Peyer's patch (tissue), 4 donors: Measurements from ENCODE around the gene CCDC187. TPM values are rescaled to one million over a fixed set of nuclear protein-coding genes. Genes with fewer than 3 reads are reported as not detected.

ENCODE experiments used
- DNase-seq, 3 donors: peaks; one replicate each; pipeline ENCODE4 v3.0.0-alpha.2; 2017 to 2019
- H3K27ac ChIP-seq, 4 donors: fragments of 200-600 bp; sonication (generic); one replicate each; pipeline ENCODE4 v1.5.1; 2016 to 2019
- H3K27me3 ChIP-seq, 2 donors: fragments of 200-600 bp; sonication (generic); one replicate each; pipeline ENCODE4 v1.5.1; 2019
- H3K36me3 ChIP-seq, 3 donors: fragments of 200-600 bp; sonication (generic); one replicate each; pipeline ENCODE4 v1.5.1; 2016 to 2019
- H3K4me1 ChIP-seq, 4 donors: fragments of 200-600 bp; sonication (generic); one replicate each; pipeline ENCODE4 v1.5.1; 2016 to 2019
- H3K4me3 ChIP-seq, 4 donors: fragments of 200-600 bp; sonication (generic); 1 replicate in 3 of 4; 2 replicates in 1 of 4; pipeline ENCODE4 v1.5.1; 2016 to 2019; ENCODE audit warnings: mild to moderate bottlenecking in 1 of 4
- H3K9me3 ChIP-seq, 4 donors: fragments of 200-600 bp; sonication (generic); one replicate each; pipeline ENCODE4 v1.5.1; 2016 to 2019; ENCODE audit warnings: mild to moderate bottlenecking in 1 of 4
- CTCF ChIP-seq, 6 experiments: fragments of 450-650 bp in 4 of 6; fragments of 200-600 bp in 2 of 6; sonication (generic) in 1 of 6; IDR thresholded peaks; one replicate each; pipeline ENCODE4 v1.5.1; 2017 to 2019; ENCODE audit warnings: antibody characterized with exemption in 6 of 6, mild to moderate bottlenecking in 3 of 6, moderate library complexity in 1 of 6
- POLR2A ChIP-seq, 2 donors: fragments of 450-650 bp; IDR thresholded peaks; one replicate each; pipeline ENCODE4 v1.5.1; 2017; ENCODE audit warnings: antibody characterized with exemption in 2 of 2, mild to moderate bottlenecking in 2 of 2, moderate library complexity in 2 of 2
- total RNA-seq, 4 donors: library from RNA; depleted of rRNA; stranded (reverse); fragments of >200 nt; gene quantifications; one replicate each; pipeline ENCODE4 v1.1.0, GENCODE V29; 2016

The CCDC187 gene
- total RNA-seq, 4 donors from 2014 or later = 0.35 to 1.0 (median 0.67) TPM; not detected in 1

DNA sequence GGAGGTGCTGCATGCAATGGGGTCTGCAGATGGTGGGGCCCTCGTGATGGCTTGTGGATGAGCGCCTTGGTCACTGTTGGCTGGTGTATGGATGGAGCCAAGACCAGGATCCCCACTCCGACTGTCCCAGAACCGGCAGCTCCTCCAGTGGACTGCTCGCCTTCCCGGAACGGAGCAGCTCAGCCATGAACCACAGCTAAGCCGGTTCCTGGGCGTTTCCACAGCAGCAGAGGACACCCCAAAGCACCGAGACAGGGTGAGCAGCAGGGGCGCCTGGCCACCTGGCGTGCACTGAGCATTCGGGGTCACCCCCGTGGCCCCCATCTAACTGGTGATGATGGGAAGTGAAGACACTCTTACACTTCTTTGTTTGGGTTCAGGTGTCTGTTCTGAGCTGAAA is 26.1 kb downstream of the CCDC187 start:
- TF ChIP-seq CTCF (IDR thresholded peaks at IDR 0.05) = no peak
- no peak for TF ChIP-seq POLR2A (IDR thresholded peaks at IDR 0.05)
- H3K27ac ChIP-seq = no peak overlapping the region
- peaks cover 0 to 6% (median 0%) of the 10 kb centered on the region in 4 donors for H3K4me1 ChIP-seq
- H3K4me3 ChIP-seq = no peak overlapping the region
- no peaks in the 10 kb centered on the region for H3K36me3 ChIP-seq
- H3K9me3 ChIP-seq = no peaks in the 10 kb centered on the region
- DNase-seq = no peak
- no peaks in the 10 kb centered on the region for H3K27me3 ChIP-seq

- TF ChIP-seq CTCF (IDR thresholded peaks at IDR 0.05) (no peak), POLR2A (IDR thresholded peaks at IDR 0.05) (no peak)
- Histone ChIP-seq H3K27ac (no peak overlapping the region), H3K4me1 (no peaks in the 10 kb centered on the region), H3K27me3 (no peaks in the 10 kb centered on the region), H3K9me3 (no peaks in the 10 kb centered on the region), H3K4me3 (no peak overlapping the region), H3K36me3 (no peaks in the 10 kb centered on the region)
- no peak for DNase-seq
Measured at GRCh38 chr9:136276716-136277115, 27.2 kb downstream of the CCDC187 start.

DNA sequence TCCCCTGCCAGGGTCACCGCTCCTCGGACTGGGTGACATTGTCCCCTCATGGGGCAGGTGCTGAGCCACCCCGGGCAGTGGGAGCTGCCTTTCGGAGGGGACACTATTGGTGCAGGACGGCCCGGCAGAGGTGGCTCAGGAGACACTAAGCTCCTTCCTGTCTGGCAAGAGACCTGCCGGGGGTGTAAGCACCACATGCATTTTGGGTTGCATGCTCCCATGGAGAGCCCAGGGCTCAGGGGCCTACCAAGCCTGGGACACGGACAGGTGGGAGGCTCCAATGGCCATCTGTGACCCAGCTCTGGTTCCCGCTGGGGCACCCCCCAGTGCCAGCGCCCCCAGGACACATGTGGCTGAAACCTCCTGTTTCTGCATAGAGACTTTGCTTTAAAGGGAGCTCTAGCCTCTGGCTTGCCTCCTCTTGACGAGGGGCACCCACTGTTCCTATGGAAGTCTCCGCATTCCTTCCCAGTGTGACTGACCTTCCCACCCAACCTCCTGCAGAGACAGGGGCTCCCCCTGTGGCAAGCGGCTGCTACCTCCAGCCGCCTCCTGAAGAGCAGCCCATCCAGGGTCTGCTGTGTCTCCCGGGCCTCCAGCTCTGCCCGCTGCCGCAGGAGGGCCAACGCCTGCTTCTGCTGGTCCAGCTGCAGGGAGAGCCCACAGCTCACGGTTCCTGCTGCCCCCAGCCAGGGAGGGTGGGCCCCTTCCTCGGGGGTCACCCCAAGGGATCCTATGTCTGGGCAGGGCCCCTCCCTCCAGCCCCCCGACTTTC is 28.1 kb downstream of the CCDC187 start:
- H3K36me3 ChIP-seq = no peaks in the 10 kb centered on the region
- H3K4me1 ChIP-seq = no peaks in the 10 kb centered on the region
- TF ChIP-seq CTCF (IDR thresholded peaks at IDR 0.05) (no peak), POLR2A (IDR thresholded peaks at IDR 0.05) (no peak)
- DNase-seq = no peak
- no peaks in the 10 kb centered on the region for H3K27me3 ChIP-seq
- no peak overlapping the region for H3K27ac ChIP-seq
- H3K9me3 ChIP-seq = no peaks in the 10 kb centered on the region
- H3K4me3 ChIP-seq = no peak overlapping the region

DNA sequence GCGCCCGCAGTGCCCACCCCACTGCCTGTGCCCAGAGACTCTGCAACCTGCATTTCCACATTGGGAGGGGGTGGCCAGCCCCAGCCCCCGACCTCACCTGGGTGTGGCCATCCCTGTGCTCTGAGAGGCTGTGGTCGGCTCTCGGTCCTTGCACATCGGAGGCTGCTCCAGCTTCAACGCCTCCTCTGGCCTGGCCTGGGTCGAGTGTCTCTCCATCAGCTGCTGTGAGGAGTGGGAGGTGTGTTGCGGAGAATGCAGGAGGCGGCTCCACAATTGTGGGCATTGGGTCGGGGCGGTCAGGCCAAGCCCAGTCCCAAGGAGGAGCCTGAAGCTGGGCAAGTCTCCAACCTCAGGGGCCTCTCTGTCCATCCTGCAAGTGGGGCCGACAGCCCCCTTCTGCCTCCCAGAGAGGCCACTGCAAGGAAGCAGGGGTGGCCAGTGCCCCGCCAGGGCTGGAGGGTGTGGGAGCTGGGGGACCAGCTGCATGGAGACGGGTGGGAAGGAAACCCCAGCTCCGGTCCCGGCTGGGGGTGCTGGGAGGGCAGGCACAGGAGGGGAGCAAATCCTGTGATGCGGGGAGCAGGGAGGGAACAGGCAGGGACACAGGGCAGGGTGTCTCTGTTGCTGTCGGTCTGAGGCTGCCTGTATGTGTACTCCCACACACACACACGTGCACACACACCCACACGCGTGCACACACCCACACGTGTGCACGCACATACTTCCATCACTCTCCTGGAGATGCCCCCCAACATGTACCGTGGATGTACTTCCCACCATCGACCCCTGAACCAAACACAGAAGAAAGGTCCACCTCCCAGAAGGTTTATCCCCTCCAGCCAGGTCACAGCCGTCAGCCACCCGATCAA is 28.9 kb downstream of the CCDC187 start:
- H3K9me3 ChIP-seq = no peaks in the 10 kb centered on the region
- no peaks in the 10 kb centered on the region for H3K36me3 ChIP-seq
- no peak for DNase-seq
- no peak overlapping the region for H3K27ac ChIP-seq
- no peaks in the 10 kb centered on the region for H3K27me3 ChIP-seq
- no peak overlapping the region for H3K4me3 ChIP-seq
- no peak for TF ChIP-seq CTCF (IDR thresholded peaks at IDR 0.05)
- TF ChIP-seq POLR2A (IDR thresholded peaks at IDR 0.05) = no peak
- no peaks in the 10 kb centered on the region for H3K4me1 ChIP-seq

GRCh38 chr9:136273921-136274785 is 29.7 kb downstream of the CCDC187 start:
- TF ChIP-seq POLR2A (IDR thresholded peaks at IDR 0.05) (no peak), CTCF (IDR thresholded peaks at IDR 0.05) (no peak)
- H3K4me1 ChIP-seq = no peaks in the 10 kb centered on the region

More at GRCh38 chr9:136273921-136274785, 29.7 kb downstream of the CCDC187 start:
- Histone ChIP-seq H3K27me3 (no peaks in the 10 kb centered on the region), H3K9me3 (no peaks in the 10 kb centered on the region), H3K27ac (no peak overlapping the region), H3K36me3 (no peaks in the 10 kb centered on the region), H3K4me3 (no peak overlapping the region)
- no peak for DNase-seq
